ENCODE measurements around the gene CYP4V2.

The CYP4V2 gene

DNA sequence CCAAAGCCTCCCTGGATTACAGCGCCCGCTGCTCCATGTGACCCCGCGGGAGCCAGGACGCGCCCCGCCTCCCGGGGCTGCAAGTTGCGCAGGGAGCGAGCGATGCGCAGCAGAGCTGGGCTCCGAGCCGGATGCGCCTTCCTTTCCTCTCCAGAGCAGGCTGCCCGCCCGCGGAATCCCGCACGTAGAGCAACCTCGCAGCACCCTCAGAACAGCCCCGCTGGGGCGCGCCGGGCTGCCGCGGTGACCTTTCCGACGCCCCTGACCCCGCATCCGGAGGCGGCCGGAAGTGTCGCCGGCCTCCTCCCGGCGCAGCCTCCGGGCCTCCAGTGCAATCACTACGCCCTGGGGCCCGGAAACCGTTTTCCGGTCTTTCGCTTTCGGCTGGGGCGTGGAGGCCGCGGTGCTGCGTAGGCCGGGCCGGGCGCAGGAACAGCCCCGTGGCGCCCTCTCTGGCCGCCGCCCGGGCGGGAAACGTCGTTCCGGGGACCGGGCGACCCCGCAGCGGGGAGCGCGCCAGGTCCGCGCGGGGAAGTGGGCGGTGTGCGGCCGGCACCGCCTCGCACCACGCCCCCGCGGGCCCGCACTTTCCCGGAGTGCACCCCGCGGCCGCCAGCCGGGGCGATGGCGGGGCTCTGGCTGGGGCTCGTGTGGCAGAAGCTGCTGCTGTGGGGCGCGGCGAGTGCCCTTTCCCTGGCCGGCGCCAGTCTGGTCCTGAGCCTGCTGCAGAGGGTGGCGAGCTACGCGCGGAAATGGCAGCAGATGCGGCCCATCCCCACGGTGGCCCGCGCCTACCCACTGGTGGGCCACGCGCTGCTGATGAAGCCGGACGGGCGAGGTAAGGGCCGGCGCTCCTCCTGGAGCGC is at the start of gene CYP4V2:
Gene CYP4V2, plus strand, starts transcription at position 368 of the 866 bp plus-strand sequence. Its CDS starts 257 bp downstream, at position 625.
- peak; percentile 78 for DNase-seq

DNA sequence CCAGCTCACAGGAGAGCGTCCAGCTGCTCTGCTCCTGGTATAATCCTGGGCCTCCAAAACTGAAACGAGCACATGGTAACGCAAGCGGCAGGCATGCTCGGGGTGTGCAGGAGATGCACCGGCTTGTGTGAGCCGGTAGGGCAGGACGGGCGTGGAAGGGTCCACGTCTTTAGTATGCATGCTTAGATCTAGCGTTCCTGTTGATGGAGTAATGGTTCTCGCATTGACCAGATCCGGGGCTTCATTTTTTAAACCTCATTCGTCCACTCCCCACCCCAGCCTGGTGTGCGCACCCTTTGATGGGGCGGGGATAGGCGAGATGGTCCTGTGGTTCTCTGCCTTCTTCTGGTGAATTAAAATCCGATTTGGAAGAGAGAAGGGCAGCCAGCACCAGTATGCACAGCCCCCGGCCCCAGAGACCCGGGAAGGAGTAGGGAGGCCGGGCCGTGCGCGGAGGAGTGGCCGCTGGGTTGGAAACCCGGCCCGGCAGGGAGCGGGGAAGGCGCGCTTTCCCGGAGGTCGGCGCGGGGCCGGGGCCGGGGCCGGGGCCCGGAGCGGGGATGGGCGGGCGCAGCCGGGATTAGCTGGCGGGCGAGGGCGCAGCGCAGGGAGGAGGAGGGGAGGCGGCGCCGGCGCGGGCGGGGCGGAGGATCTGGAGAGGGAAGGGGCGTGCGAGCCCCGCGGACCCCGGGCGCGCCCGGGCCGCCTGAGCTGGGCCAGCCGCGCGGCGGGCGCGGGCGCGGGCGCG is 47.0 kb upstream of the CYP4V2 start:
- DNase-seq: no peak

DNA sequence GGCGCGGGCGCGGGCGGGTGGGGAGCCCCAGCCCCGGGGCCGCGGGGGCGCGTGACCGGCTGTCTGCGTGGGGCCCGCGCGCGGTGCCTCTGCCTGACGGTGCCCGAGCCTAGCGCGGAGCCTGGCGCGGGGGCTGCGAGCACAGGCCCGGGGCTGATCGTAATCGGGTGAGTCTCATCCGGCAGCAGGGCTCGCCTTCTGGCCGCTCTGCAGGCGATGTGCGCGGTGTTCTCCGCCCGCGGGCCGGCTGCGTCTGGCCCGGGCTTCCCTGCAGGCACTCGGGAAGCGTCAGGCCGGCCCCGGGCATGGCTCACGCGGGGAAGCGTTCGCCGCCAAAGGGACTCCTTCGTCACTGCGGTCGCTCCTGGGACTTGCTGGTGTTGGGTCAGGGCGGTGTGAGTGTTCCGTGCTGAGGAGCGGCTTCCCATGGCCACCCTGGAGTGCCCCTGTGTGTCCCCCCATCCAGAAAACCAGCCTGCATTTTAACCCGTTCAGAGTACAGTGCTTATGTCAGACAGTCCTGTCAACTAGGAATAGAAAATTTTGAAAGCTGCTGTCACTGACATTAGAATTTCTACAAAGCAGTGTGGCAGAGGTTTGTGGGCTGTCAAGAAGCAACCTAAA is 46.3 kb upstream of the CYP4V2 start:
- no peak for DNase-seq

DNA sequence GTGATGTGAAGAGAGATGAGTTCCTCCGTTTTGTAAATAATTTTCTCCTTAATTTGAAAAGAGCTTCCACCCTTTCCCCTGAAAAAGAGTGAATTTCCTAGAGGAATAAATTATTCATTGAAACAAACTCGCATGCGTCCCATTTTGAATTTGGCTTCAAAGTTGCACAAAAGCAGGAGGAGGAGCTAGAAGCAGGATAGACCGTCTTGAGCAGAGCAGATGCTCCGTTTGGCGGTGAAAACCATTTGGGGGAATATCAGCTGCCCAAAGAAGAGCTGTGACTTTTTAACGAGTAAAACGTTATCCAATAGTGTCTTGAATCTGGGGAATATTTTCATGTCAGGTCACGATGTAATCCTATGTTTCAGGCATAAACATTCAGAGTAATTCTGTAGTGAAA is 44.9 kb upstream of the CYP4V2 start:
- DNase-seq: no peak

DNA sequence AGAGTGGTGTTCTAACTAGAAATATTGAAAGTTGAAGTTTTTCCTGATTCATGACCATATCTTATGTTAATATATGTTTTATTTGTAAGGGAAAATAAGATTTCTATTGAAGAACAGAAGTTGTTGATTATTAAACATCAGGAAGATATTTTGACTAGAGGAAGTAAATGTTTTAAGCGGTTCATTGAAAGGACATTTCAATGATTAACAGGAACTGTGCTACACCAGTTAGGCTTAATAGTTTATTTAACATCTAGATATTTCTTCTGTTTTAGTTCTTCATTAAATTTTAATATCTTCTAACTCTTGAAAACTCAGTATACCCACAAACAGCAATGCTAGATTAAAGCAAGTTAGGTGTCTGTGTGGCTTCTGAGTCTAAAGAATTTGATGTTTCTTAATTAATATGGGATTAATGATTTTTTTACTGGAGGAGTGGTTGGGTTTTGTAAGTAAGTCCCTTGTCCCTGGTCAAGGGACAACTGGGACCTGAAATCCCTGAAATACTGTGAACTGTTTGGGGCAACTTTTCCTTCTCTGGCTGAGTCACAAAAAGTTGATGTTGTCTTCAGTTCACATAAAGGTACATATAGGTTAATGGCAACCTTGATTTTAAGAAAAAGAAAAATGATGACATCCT is 42.9 kb upstream of the CYP4V2 start:
- no peak for DNase-seq

DNA sequence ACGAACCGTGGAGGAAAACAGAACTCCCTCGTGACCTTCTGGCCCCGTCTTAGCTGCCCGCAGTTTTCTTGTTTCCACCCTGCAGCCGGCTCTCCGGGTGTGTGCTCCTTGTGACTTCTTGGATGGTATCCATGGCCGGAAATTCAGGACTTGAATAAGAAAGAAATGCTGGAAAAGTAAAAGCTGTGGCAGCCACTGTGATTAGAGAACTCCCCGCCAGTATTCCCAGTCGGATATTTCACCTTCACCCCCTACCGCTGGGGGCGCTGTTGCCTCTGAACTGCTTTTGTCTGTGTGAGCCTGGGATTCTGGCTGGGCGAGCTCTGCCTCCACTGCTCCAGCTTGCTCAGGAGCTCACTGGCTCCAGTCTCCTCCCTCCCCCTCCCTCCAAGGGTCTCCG is 41.5 kb upstream of the CYP4V2 start:
- no peak for DNase-seq

DNA sequence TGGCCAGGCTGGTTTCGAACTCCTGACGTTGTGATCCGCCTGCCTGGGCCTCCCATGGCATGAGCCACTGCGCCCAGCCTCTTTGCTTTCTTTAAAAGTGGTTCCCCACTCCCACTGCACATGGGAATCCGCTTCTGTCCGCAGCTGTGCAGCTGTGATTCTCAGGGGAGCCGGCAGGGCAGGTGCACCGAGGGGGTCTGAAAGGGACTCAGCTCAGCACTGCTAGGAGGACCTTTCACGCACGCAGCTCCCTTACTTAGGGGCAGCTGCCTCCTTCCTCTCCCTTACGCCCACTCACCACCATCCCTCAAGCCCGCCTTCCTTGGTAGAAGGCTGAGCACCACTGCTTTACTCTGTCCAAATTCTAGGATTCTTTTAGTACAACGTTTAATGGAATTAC is 40.4 kb upstream of the CYP4V2 start:
- DNase-seq: no peak

DNA sequence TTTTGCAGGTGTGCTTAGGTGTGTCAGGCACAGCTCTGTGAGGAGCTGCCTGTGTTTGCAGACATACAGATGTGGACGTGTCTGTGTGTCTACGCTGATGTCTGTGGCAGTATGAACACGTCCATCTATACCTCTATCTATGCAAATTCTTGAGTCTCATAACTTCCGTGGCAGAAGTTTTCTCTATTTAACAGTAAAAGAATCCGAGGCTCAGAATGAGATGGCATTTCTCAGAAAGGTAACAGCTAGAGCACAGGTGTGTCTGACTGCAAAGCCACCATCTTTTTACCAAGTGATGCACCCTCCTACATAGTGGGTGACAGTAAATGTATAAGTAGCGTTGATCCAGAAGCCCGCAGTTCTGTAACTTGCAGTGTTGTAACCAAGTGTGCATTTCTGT is 39.9 kb upstream of the CYP4V2 start:
- no peak for DNase-seq

DNA sequence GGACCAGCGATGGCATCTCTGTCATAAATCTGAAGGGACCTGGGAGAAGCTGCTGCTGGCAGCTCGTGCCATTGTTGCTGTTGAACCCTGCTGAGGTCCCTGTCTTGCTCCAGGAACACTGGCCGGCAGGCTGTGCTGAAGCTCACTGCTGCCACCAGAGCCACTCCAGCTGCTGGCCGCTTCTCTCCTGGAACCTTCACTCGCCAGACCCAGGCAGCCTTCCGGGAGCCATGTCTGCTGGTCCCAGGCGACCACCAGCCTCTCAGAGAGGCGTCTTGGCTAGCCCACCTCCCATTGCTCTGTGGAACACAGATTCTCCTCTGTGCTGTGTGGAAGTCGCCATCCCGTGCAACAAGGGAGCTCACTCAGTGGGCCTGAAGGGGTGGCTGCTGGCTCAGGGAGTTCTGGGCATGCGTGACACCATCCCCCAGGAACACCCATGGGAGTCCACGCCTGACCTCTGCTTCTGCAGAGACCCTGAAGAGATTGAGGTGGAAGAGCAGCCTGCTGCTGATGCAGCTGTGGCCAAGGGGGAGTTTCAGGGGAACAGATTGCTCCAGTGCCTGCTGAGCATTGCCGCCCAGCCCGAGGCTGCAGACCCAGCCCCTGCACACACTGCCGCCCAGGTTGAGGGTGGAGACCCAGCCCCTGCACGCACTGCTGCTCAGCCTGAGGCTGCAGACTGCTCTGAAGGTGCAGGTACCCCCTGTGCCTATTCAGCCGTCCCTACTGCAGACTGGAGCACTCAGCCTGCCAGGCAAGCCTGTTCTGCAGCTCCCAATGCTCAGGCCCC is 33.1 kb upstream of the CYP4V2 start:
- no peak for DNase-seq

DNA sequence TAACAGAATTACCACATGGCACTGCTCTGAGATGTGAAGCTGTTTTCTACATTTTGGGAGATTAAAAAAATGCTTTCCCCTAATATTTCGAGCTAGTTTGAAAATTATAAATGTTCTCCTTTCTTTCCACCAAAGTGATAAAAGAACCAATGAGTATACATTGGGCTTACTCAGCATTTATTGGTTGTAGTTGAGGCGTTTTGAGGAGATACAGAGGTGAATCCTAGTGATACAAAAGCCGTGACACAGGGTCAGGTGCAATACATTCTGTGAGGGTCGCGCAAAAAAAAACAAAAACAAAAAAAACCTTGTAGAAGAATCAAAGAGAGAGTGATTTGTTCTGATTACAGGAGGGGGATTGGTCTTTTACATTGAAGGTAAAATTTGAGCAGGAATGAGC is 32.4 kb upstream of the CYP4V2 start:
- no peak for DNase-seq

DNA sequence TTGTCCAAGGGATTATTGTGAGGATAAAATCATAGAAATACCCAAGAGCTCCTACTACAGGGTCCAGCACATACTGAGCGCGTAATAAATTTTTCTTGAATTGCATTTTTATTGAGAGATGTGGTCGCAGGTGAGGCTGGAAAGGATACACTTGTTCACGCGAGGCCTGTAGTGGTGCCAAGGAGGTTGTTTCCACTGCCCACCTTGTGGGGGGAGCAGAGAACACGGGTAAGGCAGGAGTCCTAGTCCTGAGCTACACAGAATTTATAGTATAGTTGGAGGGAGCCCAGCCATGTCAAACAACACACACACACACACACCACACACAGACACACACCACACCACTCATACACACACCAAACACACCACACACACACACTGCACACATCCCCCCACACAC is 31.8 kb upstream of the CYP4V2 start:
- DNase-seq: no peak

DNA sequence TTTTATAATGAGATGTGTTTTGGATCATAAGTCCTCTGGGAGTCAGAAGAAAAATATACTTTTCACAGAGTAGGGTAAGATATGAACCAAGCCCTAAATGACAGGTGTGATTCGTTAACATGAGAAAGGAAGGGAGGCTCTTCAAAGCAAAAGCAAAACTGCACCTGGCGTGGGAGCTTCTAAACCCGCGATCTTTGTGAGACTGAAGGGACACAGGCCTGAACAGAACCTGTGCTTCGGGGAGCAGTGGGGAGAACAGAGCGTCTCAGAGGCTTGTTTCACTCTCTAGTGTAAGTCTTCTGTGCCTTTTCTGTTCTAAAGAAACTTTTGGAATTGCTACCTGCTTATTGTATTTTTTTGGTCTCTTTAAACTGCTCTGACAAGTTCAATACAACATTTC is 30.2 kb upstream of the CYP4V2 start:
- DNase-seq: no peak

DNA sequence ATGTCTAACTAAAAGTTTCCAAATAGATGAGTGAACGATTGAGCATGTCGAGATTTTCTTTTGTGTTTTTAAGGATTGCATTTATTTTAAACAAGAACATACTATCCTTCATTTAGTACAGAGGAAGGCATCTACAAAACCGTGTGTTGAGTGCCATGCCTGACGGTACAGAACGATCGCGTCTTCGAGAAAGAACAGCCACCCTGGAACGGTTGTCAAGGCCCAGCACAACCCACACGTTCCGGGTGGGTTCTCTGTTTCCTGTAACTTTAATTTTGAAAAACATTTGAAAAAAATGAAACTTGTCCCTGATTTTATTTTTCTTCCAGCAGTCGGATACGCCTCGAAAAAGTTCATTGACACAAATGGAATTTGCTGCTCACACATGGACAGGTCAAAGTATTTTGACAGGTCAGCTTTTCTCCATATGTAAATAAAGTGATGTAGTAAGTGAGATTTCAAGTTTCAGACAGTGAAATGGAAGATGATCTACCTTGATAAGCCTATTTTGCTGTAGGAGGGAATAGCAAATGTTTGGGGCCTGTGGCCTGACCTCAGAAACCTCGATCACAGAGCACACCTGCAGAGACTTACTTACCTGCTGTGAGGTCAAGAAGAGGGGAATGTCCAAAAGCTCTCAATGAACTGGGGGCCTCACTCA is 24.4 kb upstream of the CYP4V2 start:
- no peak for DNase-seq

DNA sequence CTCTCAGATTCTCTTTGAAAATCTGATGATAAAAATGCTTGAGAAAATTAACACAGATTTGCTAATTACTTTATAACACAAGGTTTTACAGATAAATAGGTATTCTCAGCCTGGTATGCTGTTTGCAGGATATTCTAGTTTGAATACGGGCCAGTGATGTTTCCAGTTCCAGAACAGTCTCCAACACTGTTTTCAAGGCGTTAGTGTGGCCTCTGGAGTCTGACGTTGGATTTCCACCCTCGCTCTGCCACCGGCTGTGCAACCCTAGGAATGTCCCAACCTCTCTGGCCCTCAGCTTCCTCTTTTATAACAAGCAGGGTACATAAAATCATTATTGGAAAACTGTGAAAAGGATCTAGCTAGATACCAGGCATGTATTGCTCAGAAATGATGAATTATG is 23.8 kb upstream of the CYP4V2 start:
- DNase-seq: no peak

DNA sequence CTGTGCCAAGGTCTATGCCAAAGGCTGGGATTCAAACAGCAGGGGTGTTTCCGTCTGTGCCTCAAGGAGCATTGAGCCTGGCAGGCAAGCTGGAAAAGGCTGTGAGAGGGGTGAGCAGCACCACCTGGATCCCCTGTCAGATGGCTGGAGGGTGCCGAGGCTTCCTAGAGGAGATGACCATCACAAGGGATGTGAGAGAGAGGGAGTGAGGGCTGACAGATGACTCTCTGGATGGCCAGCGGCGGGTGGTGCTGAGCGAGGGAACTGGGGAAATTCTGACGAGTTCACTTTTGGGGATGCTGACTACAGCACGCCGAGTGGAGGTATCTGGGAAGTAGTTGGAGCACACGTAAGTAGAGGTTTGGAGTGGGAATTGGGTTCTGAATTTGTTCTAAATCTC is 22.6 kb upstream of the CYP4V2 start:
- DNase-seq: no peak

DNA sequence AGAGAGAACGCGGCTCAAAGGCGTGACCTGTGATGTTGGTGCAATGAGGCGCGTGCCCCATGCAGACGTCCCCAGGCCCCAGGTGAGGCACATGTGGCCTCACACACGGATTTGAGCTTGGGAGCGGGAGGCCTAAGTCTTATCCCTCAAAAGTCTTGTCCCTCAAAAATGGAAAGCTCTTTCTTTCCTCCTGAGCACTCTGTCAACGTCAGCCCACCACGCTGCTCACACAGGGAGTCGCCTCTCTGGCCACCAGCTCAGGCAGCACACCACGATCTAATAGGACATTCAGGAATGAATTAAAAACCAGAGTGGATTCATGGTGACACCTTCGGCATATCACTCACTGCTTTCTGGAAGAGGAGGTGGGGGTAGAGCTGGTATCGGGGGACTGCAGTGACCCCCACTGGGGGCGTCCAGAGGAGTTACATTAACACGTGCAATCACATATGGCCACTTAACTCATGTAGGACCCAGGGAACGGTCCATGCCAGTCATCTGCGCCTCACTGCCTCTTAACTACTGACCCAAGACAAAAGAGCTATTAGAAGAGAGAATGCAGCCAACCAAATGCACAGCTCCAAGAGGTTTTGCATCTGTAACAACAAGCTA is 21.9 kb upstream of the CYP4V2 start:
- DNase-seq: no peak

DNA sequence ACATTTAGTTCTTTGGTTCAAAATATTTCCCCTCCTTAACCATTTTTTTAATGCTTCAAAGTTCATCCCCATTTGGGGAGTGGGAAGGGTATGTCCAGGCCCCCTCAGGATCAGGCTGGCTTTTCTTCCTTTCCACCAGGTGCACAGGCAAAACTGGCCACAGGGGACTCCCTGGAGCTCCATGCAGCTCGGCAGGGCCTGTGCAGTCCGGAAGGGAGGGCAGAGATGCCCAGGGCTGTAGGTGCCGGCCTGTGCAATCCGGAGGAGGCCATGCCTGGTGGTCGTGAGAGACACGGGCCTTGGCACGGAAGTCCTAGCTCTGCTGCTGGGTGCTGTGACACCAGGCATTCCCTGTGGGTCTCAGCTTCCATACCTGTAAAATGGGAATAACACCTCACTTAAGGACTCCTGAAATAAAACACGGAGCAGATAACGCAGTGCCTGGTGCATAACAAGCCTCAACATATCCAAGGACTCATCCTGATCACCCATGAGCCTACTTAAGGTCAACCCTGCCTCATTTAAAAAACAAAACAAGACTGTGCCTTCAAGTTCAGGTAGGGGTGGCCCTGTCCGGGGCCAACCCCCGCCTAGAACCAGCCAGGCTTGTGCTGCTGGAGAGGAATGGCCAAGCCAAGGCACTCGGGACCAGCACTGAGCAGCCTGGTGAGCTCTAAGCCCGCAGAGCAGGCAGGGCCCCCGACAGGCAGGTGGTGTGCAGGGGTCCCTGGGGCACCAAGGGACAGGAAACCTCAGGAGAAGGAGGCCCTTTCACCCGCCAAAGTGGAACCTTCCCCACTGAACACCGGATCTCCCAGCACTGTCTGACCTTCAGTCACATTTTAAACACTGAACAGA is 21.2 kb upstream of the CYP4V2 start:
- DNase-seq: no peak

DNA sequence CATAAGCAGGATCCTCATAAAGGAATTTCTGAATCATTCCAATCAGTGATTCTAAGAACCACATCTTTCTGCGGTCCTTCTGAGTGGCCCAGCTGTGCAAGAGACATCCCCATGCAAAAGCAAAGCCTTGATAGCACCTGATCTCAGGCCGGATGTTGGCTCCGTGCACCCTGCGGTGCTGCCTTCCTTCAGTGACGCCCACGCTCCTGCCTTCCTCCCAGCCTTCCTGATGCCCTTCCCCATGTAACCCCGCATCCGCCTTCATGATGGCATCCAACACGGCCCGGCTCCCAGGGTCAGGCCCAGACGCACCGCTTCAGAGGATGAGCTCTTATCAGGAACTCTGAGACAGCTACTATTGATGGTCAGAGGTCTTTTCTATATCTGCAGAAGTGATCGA is 20.4 kb upstream of the CYP4V2 start:
- DNase-seq: no peak

DNA sequence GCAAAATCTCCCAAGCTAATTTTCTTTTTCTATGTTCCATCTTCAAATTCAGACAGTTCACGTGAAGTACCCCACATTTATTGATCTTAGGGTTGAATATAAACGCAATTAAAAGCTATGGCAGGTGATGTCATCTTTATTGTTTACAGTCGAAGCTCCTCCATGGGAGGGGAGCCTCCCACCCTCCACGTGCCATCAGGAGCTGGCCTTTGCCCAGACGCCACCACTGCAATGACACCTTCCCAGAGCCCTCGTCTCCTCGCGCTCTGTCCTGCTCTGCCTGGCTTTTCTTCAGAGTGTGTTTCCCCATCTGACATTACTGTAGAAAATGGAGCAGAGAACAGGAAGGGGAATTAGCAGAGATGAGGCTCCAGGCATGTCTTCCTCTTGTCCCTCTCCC is 18.8 kb upstream of the CYP4V2 start:
- DNase-seq: no peak

DNA sequence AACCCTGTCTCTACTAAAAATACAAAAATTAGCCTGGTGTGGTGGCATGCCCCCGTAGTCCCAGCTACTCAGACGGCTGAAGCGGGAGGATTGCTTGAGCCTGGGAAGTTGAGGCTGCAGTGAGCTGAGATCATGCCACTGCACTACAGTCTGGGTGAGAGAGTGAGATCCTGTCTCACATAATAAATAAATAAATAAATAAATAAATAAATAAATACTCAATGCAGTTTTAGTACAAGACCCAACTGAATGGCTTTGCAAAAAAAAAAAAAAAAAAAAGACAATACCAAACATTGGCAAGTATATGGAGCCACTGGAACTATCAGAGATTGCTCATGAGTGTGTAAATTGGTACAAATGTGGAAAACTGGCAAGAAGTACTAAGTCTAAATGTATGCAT is 3.3 kb upstream of the CYP4V2 start:
- DNase-seq: no peak

DNA sequence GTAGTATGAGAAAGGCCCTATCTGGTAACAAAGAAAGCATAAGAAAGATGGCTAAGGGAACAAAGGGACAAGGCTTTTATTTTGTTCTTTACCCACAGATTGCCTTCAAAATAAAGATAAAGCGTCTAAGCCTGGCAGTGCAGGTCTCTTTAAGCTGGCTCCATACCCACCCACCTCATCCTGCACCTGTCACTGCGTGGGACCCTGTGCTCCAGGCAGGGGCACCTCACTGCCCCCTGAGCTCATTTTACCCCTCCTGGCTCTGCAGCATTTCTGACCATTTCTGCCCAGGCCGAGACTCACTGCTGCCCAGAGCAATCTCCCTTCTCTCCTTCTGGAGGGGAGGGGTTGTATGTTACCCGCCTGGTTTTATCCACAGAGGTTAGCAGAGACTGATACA is 1.7 kb upstream of the CYP4V2 start:
- DNase-seq: no peak
